ENCODE measurements around the gene PKMYT1. TPM values are rescaled to one million over a fixed set of nuclear protein-coding genes. Genes with fewer than 3 reads are reported as not detected.

The PKMYT1 gene
- polyA plus RNA-seq, 1 donor from 2014 or later = 2.9 TPM

DNA sequence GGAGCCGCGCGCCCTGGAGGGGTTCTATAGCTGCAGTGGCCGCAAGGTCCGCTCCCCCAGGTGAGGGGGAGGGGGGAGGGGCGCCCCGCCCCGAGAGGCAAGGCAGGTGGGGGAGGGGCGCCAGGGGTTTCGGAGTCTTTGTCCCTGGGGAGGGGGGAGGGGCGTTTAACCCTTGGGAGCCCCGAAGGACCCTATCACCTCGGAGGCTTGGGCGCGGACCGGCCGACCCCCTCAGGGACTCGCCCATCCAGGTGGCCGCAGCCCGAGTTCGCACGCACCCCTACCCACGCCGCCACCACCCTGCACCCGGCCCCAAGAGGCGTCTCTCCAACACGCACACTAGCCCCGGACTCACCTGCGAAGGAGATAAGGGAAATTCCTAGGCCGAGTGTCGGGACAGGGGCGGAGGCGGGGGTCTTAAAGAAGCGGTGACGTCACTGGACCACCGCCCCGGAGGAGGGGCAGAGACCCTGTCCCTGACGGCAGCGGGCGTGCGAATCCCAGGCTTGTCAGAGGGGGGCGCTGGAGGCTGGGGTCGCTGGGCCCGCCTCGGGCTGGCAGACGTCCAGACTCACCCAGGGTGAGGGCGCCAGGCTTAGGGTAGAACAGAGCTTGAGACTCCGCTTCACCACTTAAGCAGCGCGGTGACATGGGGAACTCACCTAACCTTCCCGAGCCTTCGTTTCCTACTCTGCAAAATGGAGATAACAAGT is 37.7 kb upstream of the PKMYT1 start, which contains the start of gene CLDN6:
Gene CLDN6 (minus strand): TSS at position 390 of the 713 bp plus-strand sequence. CDS start 2,162 bp downstream, outside the sequence.
- no peaks in the 10 kb centered on the region for H4K20me1 ChIP-seq (ENCODE audit: insufficient read depth)
- no peaks in the 10 kb centered on the region for H3K9me2 ChIP-seq (ENCODE audit: insufficient read depth, low read length)
- no peak within 1 kb of the TSS for H3K9ac ChIP-seq (ENCODE audit: low read length)
- no peak within 1 kb of the TSS for H3K4me2 ChIP-seq (ENCODE audit: low read length)
- H3K9me3 ChIP-seq (ENCODE audit: low read length) = no peaks in the 10 kb centered on the region
- no peaks in the 10 kb centered on the region for H3K36me3 ChIP-seq (ENCODE audit: insufficient read depth, low read length)
- peaks cover 38% of the 10 kb centered on the region for H3K27me3 ChIP-seq (ENCODE audit: insufficient read depth, low read depth, low read length)
- H3K4me3 ChIP-seq (ENCODE audit: low read length) = peak within 1 kb of the TSS; percentile 35
- H3K27ac ChIP-seq (ENCODE audit: low read length) = no peak within 1 kb of the TSS
- H3K79me2 ChIP-seq (replicated peaks; ENCODE audit: insufficient read depth, low read length) = no peaks in the 10 kb centered on the region
- no peak for TF ChIP-seq EZH2 (IDR thresholded peaks at IDR 0.05; ENCODE audit: borderline replicate concordance, insufficient read depth, low read length, poor library complexity, severe bottlenecking)
- TF ChIP-seq, protein P1, sequence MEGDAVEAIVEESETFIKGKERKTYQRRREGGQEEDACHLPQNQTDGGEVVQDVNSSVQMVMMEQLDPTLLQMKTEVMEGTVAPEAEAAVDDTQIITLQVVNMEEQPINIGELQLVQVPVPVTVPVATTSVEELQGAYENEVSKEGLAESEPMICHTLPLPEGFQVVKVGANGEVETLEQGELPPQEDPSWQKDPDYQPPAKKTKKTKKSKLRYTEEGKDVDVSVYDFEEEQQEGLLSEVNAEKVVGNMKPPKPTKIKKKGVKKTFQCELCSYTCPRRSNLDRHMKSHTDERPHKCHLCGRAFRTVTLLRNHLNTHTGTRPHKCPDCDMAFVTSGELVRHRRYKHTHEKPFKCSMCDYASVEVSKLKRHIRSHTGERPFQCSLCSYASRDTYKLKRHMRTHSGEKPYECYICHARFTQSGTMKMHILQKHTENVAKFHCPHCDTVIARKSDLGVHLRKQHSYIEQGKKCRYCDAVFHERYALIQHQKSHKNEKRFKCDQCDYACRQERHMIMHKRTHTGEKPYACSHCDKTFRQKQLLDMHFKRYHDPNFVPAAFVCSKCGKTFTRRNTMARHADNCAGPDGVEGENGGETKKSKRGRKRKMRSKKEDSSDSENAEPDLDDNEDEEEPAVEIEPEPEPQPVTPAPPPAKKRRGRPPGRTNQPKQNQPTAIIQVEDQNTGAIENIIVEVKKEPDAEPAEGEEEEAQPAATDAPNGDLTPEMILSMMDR (IDR thresholded peaks at IDR 0.05; ENCODE audit: poor library complexity, severe bottlenecking) = peak; percentile 55
- H3F3A ChIP-seq (ENCODE audit: insufficient read depth, low read length, poor library complexity, severe bottlenecking) = no peaks in the 10 kb centered on the region
- H2AFZ ChIP-seq (ENCODE audit: low read depth, low read length) = no peak within 1 kb of the TSS

DNA sequence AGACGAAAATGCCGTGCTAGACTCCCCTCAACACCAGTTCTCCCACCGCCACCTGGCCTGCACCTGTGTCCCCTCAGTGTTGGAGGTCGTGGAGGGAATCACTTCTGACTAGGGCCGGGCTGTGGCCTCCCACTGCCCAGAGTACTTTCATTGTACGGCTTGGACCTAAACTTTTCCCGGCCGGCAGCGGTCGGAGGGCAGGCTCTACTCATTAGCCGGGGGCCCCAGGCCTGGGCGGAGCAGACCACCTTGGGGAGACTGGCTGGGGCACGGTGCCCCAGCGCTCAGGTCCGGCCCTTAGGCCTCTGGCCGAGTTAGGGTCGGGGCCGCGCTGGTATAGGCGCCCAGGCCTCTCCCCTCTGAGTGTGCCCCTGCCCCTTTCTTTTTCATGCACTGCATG is 37.1 kb upstream of the PKMYT1 start:
- Histone ChIP-seq H3K27ac (ENCODE audit: low read length) (no peak overlapping the region), H3K27me3 (ENCODE audit: insufficient read depth, low read depth, low read length) (peaks cover 44% of the 10 kb centered on the region), H3F3A (ENCODE audit: insufficient read depth, low read length, poor library complexity, severe bottlenecking) (no peaks in the 10 kb centered on the region), H3K4me2 (ENCODE audit: low read length) (no peak overlapping the region), H3K9me3 (ENCODE audit: low read length) (no peaks in the 10 kb centered on the region), H4K20me1 (ENCODE audit: insufficient read depth) (no peaks in the 10 kb centered on the region), H2AFZ (ENCODE audit: low read depth, low read length) (no peak overlapping the region), H3K36me3 (ENCODE audit: insufficient read depth, low read length) (no peaks in the 10 kb centered on the region), H3K9ac (ENCODE audit: low read length) (no peak overlapping the region), H3K79me2 (replicated peaks; ENCODE audit: insufficient read depth, low read length) (no peaks in the 10 kb centered on the region), H3K4me3 (ENCODE audit: low read length) (no peak overlapping the region), H3K9me2 (ENCODE audit: insufficient read depth, low read length) (no peaks in the 10 kb centered on the region)
- no peak for TF ChIP-seq EP300 (conservative IDR thresholded peaks at IDR 0.05; ENCODE audit: poor library complexity, severe bottlenecking)
- TF ChIP-seq MXI1 (conservative IDR thresholded peaks at IDR 0.05; ENCODE audit: poor library complexity, severe bottlenecking) = no peak
- no peak for TF ChIP-seq SMC3 (conservative IDR thresholded peaks at IDR 0.05; ENCODE audit: poor library complexity)
- TF ChIP-seq, protein P1 (IDR thresholded peaks at IDR 0.05; ENCODE audit: poor library complexity, severe bottlenecking) = no peak
- TF ChIP-seq POLR2AphosphoS5 (IDR thresholded peaks at IDR 0.05) = no peak
- TF ChIP-seq TAF1 (IDR thresholded peaks at IDR 0.05; ENCODE audit: low read depth) = no peak
- TF ChIP-seq RAD21 (conservative IDR thresholded peaks at IDR 0.05) = no peak
- TF ChIP-seq EZH2 (IDR thresholded peaks at IDR 0.05; ENCODE audit: borderline replicate concordance, insufficient read depth, low read length, poor library complexity, severe bottlenecking) = no peak
- TF ChIP-seq, protein P2, sequence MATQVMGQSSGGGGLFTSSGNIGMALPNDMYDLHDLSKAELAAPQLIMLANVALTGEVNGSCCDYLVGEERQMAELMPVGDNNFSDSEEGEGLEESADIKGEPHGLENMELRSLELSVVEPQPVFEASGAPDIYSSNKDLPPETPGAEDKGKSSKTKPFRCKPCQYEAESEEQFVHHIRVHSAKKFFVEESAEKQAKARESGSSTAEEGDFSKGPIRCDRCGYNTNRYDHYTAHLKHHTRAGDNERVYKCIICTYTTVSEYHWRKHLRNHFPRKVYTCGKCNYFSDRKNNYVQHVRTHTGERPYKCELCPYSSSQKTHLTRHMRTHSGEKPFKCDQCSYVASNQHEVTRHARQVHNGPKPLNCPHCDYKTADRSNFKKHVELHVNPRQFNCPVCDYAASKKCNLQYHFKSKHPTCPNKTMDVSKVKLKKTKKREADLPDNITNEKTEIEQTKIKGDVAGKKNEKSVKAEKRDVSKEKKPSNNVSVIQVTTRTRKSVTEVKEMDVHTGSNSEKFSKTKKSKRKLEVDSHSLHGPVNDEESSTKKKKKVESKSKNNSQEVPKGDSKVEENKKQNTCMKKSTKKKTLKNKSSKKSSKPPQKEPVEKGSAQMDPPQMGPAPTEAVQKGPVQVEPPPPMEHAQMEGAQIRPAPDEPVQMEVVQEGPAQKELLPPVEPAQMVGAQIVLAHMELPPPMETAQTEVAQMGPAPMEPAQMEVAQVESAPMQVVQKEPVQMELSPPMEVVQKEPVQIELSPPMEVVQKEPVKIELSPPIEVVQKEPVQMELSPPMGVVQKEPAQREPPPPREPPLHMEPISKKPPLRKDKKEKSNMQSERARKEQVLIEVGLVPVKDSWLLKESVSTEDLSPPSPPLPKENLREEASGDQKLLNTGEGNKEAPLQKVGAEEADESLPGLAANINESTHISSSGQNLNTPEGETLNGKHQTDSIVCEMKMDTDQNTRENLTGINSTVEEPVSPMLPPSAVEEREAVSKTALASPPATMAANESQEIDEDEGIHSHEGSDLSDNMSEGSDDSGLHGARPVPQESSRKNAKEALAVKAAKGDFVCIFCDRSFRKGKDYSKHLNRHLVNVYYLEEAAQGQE (IDR thresholded peaks at IDR 0.05; ENCODE audit: borderline replicate concordance) = no peak
